Prostate gland (tissue), 2 donors: Measurements from ENCODE around the gene TUBB4B.

Experiments
- POLR2A ChIP-seq: fragments of 450-650 bp; IDR thresholded peaks from one replicate; pipeline ENCODE4 v1.6.1; 2016; ENCODE audit warnings: antibody characterized with exemption, mild to moderate bottlenecking
- POLR2AphosphoS5 ChIP-seq: sonication (generic); formaldehyde crosslinking; IDR thresholded peaks from one replicate; pipeline ENCODE4 v1.6.1; 2017; ENCODE audit warnings: antibody characterized with exemption
- TF ChIP-seq, protein P1 (sequence below), 4 experiments: fragments of 200-600 bp in 2 of 4; fragments of 450-650 bp in 2 of 4; sonication (generic) in 2 of 4; IDR thresholded peaks; 1 replicate in 3 of 4; 2 replicates in 1 of 4; pipeline ENCODE4 v1.5.1; 2016 to 2019; ENCODE audit warnings: antibody characterized with exemption in 4 of 4, mild to moderate bottlenecking in 2 of 4, moderate library complexity in 2 of 4

DNA sequence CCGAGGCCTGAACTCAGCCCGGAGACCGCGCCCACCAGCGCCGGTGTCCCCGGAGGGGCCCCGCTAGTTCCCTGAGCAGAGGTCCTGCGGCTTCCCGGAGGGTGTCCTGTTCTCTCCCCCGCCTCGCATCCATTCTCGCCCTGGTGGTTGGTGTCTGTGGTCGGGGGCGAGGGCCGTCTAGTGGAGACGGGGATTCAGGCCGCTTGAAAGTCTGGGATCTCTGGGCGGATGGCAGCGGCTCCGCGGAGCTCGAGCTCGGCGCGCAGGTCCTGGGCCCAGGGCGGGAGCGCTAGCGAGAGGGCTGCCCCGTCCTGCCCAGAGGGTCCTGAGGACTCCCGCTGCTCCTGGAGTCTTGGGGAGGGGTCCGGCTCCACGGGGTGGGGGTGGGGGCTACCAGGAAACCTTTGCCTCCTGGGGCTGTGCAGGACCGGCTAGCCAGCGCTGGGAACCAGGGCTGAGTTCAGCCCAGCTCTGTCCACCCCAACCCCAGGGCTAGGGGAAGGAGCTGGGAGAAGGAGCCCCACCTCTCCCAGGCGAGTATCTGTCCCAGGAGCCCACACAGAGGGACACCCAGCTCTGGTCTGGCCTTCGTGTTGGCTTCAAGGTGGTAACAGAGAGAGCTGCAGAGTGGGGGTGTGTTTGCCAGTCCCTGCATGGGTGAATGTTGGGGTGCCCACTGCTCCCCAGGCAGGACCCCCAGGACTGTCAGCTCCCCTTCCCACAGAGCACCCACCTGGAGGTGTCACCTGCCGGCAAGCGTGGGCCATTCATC lies 40.4 kb downstream of the TUBB4B start:
- TF ChIP-seq, protein P1, sequence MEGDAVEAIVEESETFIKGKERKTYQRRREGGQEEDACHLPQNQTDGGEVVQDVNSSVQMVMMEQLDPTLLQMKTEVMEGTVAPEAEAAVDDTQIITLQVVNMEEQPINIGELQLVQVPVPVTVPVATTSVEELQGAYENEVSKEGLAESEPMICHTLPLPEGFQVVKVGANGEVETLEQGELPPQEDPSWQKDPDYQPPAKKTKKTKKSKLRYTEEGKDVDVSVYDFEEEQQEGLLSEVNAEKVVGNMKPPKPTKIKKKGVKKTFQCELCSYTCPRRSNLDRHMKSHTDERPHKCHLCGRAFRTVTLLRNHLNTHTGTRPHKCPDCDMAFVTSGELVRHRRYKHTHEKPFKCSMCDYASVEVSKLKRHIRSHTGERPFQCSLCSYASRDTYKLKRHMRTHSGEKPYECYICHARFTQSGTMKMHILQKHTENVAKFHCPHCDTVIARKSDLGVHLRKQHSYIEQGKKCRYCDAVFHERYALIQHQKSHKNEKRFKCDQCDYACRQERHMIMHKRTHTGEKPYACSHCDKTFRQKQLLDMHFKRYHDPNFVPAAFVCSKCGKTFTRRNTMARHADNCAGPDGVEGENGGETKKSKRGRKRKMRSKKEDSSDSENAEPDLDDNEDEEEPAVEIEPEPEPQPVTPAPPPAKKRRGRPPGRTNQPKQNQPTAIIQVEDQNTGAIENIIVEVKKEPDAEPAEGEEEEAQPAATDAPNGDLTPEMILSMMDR (IDR thresholded peaks at IDR 0.05), result no peak
- TF ChIP-seq POLR2A (no peak), POLR2AphosphoS5 (no peak)
